ENCODE measurements around the gene KIRREL2.
"Not testable (repeated sequence)": the region's sequence is repeated elsewhere in the genome, so short reads cannot be mapped to it uniquely, and the experiment has no call there.

KIRREL2 gene

GRCh38 chr19:35870124-35870736 is 13.5 kb downstream of the KIRREL2 start:
- DNase-seq (ENCODE audit: low spot score): not testable (repeated sequence)

GRCh38 chr19:35870798-35871197 is 14.1 kb downstream of the KIRREL2 start:
- DNase-seq (ENCODE audit: low spot score): no peak

GRCh38 chr19:35871611-35872010 is 14.9 kb downstream of the KIRREL2 start:
- DNase-seq (ENCODE audit: low spot score): no peak

- DNase-seq (ENCODE audit: low spot score): no peak
Measured at GRCh38 chr19:35872180-35872579, 15.5 kb downstream of the KIRREL2 start.

- no peak for DNase-seq (ENCODE audit: low spot score)
Measured at GRCh38 chr19:35874392-35874930, 17.8 kb downstream of the KIRREL2 start.

- no peak for DNase-seq (ENCODE audit: low spot score)
Measured at GRCh38 chr19:35879068-35879467, 22.4 kb downstream of the KIRREL2 start.

- peak; percentile 95 for DNase-seq (ENCODE audit: low spot score)
Measured at GRCh38 chr19:35879770-35880317, 23.1 kb downstream of the KIRREL2 start.

- peak; percentile 80 for DNase-seq (ENCODE audit: low spot score)
Measured at GRCh38 chr19:35882114-35882832, 25.6 kb downstream of the KIRREL2 start.

- no peak for DNase-seq (ENCODE audit: low spot score)
Measured at GRCh38 chr19:35883882-35884281, 27.2 kb downstream of the KIRREL2 start.

- no peak for DNase-seq (ENCODE audit: low spot score)
Measured at GRCh38 chr19:35885225-35885738, 28.6 kb downstream of the KIRREL2 start.

- DNase-seq (ENCODE audit: low spot score): no peak
Measured at GRCh38 chr19:35885904-35886303, 29.2 kb downstream of the KIRREL2 start.

GRCh38 chr19:35887197-35887596 is 30.5 kb downstream of the KIRREL2 start:
- DNase-seq (ENCODE audit: low spot score): no peak

GRCh38 chr19:35888398-35888797 is 31.7 kb downstream of the KIRREL2 start:
- no peak for DNase-seq (ENCODE audit: low spot score)

GRCh38 chr19:35889370-35890112 is 32.8 kb downstream of the KIRREL2 start:
- no peak for DNase-seq (ENCODE audit: low spot score)

- DNase-seq (ENCODE audit: low spot score): no peak
Measured at GRCh38 chr19:35890113-35890650, 33.5 kb downstream of the KIRREL2 start.

- DNase-seq (ENCODE audit: low spot score): not testable (repeated sequence)
Measured at GRCh38 chr19:35891819-35892218, 35.1 kb downstream of the KIRREL2 start.

- no peak for DNase-seq (ENCODE audit: low spot score)
Measured at GRCh38 chr19:35894342-35894741, 37.6 kb downstream of the KIRREL2 start.

GRCh38 chr19:35895911-35896642 is 39.4 kb downstream of the KIRREL2 start:
- no peak for DNase-seq (ENCODE audit: low spot score)

GRCh38 chr19:35896643-35897040 is 39.9 kb downstream of the KIRREL2 start:
- DNase-seq (ENCODE audit: low spot score): no peak

- DNase-seq (ENCODE audit: low spot score): no peak
Measured at GRCh38 chr19:35897706-35898451, 41.2 kb downstream of the KIRREL2 start.

- no peak for DNase-seq (ENCODE audit: low spot score)
Measured at GRCh38 chr19:35898499-35898809, 41.7 kb downstream of the KIRREL2 start.

Data from AG08396 (cell line).